GM12873 (cell line): ENCODE measurements around the gene NDUFB10.
A peak's percentile ranks its signal among the peaks of the same experiment; 100 is the strongest.

Experiments used
- TF ChIP-seq, protein P1 (sequence below): IDR thresholded peaks from 2 replicates; pipeline ENCODE4 v1.5.1; 2012; ENCODE audit warnings: low read depth, mild to moderate bottlenecking, moderate library complexity, low read length, control low read depth; ENCODE audit not compliant: insufficient read depth; ENCODE audit errors: missing control alignments

Gene NDUFB10

DNA sequence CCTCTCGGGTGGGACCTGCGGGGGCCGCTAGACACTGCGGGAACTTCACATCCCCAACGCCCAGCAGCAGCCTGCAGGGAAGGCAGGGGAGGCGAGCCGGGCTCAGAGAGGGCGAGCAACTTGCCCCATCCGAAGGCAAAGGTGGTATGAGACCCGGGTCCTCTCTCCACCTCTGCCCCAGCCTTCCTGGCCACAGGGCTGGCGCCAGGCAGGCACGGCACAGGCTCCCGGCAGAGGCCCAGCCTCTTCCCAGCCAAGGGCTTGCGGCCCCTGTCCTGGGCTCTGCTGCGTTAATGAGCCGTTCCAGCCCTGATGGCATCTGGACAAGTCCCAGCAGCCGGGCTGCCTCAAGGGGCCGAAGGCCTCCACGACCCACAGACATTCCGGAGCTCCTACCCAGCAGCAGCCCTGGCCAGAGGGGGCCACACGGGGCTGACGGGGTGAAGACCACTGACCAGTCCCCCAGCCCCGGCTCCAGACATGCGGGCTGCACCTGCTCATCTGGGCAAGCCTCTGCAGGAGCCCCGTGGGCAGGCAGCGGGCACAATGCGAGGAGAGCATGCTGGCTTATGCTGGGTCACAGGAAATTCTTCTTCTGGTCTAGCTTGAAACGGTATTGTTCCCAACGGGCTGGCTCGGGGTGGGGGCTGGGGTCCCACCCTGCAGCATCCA, 39.9 kb upstream of the NDUFB10 start:
- TF ChIP-seq, protein P1, sequence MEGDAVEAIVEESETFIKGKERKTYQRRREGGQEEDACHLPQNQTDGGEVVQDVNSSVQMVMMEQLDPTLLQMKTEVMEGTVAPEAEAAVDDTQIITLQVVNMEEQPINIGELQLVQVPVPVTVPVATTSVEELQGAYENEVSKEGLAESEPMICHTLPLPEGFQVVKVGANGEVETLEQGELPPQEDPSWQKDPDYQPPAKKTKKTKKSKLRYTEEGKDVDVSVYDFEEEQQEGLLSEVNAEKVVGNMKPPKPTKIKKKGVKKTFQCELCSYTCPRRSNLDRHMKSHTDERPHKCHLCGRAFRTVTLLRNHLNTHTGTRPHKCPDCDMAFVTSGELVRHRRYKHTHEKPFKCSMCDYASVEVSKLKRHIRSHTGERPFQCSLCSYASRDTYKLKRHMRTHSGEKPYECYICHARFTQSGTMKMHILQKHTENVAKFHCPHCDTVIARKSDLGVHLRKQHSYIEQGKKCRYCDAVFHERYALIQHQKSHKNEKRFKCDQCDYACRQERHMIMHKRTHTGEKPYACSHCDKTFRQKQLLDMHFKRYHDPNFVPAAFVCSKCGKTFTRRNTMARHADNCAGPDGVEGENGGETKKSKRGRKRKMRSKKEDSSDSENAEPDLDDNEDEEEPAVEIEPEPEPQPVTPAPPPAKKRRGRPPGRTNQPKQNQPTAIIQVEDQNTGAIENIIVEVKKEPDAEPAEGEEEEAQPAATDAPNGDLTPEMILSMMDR = no peak

DNA sequence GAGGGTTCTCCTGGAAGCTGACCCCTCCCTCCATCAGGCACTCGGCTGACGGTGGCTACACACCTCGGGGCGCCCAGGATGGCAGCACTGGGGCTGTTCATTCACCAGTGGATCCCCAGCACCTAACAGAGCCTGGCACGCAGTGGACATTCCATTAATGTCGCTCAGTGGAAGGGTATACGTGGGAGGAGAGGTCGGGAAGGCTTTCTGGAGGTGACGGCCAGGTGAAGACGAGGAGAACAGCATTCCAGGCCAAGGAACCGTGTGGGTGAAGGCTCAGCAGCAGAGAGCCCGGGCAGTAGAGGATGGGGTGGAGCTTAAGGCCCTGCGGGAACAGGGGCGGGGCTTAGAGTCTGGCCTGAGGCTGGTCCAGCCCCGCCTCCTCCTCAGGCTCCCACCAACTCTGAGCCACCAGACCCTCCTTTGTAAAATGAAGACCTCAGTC, 38.6 kb upstream of the NDUFB10 start:
- TF ChIP-seq, protein P1 = no peak

DNA sequence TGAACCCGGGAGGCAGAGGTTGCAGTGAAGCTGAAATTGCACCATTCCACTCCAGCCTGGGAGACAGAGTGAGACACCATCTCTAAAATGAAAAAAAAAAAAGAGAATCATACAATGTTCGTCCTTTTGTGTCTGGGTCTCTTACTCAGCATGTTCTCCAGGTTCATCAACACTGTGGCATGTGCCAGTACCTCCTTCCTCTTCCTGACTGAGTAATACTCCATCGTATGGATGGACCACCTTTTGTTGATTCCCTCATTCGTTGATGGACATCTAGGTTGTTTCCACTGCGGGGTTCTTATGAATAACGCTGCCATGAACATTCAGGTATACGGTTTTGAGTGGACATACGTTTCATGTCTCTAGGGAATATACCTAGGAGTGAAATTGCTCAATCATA, 37.0 kb upstream of the NDUFB10 start:
- TF ChIP-seq, protein P1 = no peak

DNA sequence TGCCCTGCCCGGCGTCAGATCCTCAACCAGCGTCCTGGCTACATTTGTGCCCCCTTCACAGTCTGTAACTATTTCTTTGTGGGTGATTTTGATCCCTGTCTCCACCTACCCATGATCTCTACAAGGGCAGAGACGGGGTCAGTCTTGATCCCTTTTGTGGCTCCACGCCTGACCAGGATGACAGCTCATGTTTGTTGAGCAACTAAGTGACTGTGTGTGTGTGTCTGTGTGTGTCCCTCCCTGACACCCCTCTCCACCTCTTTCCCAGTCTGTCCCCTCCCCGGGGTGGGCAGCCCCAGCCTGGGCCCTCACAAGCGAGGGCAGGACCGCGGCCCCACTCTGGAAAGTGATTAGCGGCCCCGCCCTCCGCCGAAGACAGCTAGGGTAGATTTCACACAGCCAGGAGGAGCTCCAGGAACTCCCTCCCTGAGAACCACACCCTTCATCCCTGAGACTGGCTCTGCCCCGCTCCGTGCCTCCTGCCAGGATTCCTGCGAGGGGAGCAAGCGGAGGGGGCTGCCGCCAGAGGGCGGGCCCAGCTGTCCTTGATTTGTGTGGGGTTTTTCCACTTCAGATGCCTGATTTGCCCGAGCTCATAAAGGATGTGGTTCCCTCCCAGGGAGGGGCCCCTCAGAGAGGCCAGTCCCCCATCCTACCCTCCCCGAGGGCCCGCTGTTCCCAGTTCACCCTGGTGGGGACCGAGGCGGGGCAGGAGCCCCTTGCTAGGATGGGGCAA, 35.9 kb upstream of the NDUFB10 start:
- TF ChIP-seq, protein P1 = peak; percentile 48

DNA sequence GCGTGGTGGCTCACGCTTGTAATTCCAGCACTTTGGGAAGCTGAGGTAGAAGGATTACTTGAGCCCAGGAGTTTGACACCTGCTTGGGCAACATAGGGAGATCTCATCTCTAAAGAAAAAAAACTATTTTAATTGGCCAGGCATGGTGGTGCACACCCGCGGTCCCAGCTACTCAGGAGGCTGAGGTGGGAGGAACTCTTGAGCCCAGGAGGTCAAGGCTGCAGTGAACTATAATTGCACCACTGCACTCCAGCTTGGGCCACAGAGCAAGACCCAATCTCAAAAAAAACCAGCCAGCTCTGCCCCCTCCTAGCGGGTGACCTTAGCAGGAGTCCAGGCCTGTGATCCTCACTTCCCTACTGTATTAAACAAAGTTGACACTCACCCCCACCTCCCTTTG, 35.2 kb upstream of the NDUFB10 start:
- TF ChIP-seq, protein P1 = no peak

DNA sequence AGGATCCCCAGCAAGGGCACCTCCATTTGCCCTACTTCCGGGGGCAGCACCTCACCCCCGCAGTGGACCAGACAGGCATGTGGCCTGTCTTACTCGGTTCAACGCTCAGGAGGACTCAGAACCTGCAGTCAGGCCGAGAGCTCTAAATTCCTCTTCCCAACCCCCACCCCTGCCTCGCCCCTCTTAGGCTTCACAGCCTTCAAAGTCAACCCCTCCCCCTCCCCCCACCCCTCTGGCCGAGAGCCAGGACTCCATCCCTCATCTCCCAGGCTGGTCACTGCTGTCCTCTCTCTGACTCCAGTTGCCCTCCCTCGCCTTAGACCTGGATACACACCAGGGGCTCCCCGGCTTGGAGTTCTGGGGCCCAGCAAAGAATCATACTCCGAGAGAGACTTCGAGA, 33.1 kb upstream of the NDUFB10 start:
- TF ChIP-seq, protein P1 = no peak

DNA sequence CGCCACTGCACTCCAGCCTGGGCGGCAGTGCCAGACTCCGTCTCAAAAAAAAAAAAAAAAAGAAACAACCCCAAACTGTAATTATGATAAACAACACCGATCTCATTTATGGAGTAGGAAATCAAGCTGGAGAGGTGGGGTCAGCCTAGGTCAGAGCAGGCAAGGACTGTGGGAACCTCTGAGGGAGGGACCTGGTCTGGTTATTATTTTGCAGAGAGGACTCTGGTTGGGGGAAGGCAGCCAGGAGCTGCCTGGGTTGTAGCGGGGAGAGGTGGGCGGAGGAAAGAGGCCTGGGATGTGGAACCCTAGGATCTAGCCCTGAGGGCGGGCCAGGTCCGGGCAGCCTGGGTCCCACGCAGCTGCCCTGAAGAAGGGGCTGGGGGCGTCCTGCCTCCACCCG, 30.2 kb upstream of the NDUFB10 start:
- TF ChIP-seq, protein P1 = no peak
